Measurements from ENCODE around the gene SUCLG1. TPM values are rescaled to one million over a fixed set of nuclear protein-coding genes. Genes with fewer than 3 reads are reported as not detected.
A peak's percentile ranks its signal among the peaks of the same experiment; 100 is the strongest.

Gene SUCLG1
- total RNA-seq, 1 donor from 2014 or later, result 52.7 TPM

- Histone ChIP-seq H3K4me3 (no peak overlapping the region), H3K27ac (no peak overlapping the region), H3K36me3 (no peaks in the 10 kb centered on the region), H3K27me3 (no peaks in the 10 kb centered on the region), H3K9me3 (no peaks in the 10 kb centered on the region), H3K4me1 (peaks cover 34% of the 10 kb centered on the region)
- intact Hi-C loops (cut with DNase I), result no loop called here
- ATAC-seq (no peak), DNase-seq (no peak)
- no peak for TF ChIP-seq CTCF (IDR thresholded peaks at IDR 0.05)
Measured at GRCh38 chr2:84454581-84454980, 4.5 kb downstream of the SUCLG1 start.

GRCh38 chr2:84452624-84453023, 6.5 kb downstream of the SUCLG1 start:
- Histone ChIP-seq H3K4me1 (peaks cover 26% of the 10 kb centered on the region), H3K4me3 (no peak overlapping the region), H3K27me3 (no peaks in the 10 kb centered on the region), H3K27ac (no peak overlapping the region), H3K9me3 (no peaks in the 10 kb centered on the region), H3K36me3 (peaks cover 10% of the 10 kb centered on the region)
- TF ChIP-seq CTCF (IDR thresholded peaks at IDR 0.05), result no peak
- intact Hi-C loops (cut with DNase I), result no loop called here
- no peak for ATAC-seq
- DNase-seq, result no peak

GRCh38 chr2:84451579-84451978, 7.5 kb downstream of the SUCLG1 start:
- intact Hi-C loops (cut with DNase I), result no loop called here
- peaks cover 19% of the 10 kb centered on the region for H3K4me1 ChIP-seq
- no peaks in the 10 kb centered on the region for H3K27me3 ChIP-seq
- peaks cover 21% of the 10 kb centered on the region for H3K36me3 ChIP-seq
- no peak for ATAC-seq
- TF ChIP-seq CTCF (IDR thresholded peaks at IDR 0.05), result no peak
- no peaks in the 10 kb centered on the region for H3K9me3 ChIP-seq
- no peak for DNase-seq
- H3K4me3 ChIP-seq, result no peak overlapping the region
- no peak overlapping the region for H3K27ac ChIP-seq

GRCh38 chr2:84450288-84451227, 8.5 kb downstream of the SUCLG1 start:
- no peak overlapping the region for H3K27ac ChIP-seq
- peaks cover 23% of the 10 kb centered on the region for H3K36me3 ChIP-seq
- DNase-seq, result no peak
- no peak for TF ChIP-seq CTCF (IDR thresholded peaks at IDR 0.05)
- no peaks in the 10 kb centered on the region for H3K9me3 ChIP-seq
- H3K4me1 ChIP-seq, result peaks cover 19% of the 10 kb centered on the region
- H3K27me3 ChIP-seq, result no peaks in the 10 kb centered on the region
- intact Hi-C loops (cut with DNase I), result no loop called here
- H3K4me3 ChIP-seq, result no peak overlapping the region
- peak; percentile 46 for ATAC-seq

GRCh38 chr2:84449711-84450110, 9.4 kb downstream of the SUCLG1 start:
- no peak for TF ChIP-seq CTCF (IDR thresholded peaks at IDR 0.05)
- DNase-seq, result no peak

More at GRCh38 chr2:84449711-84450110, 9.4 kb downstream of the SUCLG1 start:
- intact Hi-C loops (cut with DNase I), result no loop called here
- Histone ChIP-seq H3K4me1 (peaks cover 19% of the 10 kb centered on the region), H3K4me3 (no peak overlapping the region), H3K36me3 (peaks cover 23% of the 10 kb centered on the region), H3K27ac (no peak overlapping the region), H3K9me3 (no peaks in the 10 kb centered on the region), H3K27me3 (no peaks in the 10 kb centered on the region)
- ATAC-seq, result no peak

All from upper lobe of right lung (tissue), 1 donor.